ENCODE measurements around the gene LINC00237.

Gene LINC00237

GRCh38 chr20:21145424-21145823, 39.3 kb upstream of the LINC00237 start:
- TF ChIP-seq, protein P1, sequence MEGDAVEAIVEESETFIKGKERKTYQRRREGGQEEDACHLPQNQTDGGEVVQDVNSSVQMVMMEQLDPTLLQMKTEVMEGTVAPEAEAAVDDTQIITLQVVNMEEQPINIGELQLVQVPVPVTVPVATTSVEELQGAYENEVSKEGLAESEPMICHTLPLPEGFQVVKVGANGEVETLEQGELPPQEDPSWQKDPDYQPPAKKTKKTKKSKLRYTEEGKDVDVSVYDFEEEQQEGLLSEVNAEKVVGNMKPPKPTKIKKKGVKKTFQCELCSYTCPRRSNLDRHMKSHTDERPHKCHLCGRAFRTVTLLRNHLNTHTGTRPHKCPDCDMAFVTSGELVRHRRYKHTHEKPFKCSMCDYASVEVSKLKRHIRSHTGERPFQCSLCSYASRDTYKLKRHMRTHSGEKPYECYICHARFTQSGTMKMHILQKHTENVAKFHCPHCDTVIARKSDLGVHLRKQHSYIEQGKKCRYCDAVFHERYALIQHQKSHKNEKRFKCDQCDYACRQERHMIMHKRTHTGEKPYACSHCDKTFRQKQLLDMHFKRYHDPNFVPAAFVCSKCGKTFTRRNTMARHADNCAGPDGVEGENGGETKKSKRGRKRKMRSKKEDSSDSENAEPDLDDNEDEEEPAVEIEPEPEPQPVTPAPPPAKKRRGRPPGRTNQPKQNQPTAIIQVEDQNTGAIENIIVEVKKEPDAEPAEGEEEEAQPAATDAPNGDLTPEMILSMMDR (IDR thresholded peaks at IDR 0.05; ENCODE audit: insufficient read depth, low read depth, low read length, missing control alignments): no peak
- no peak overlapping the region for H3K4me3 ChIP-seq (ENCODE audit: low read depth, low read length)
- DNase-seq (ENCODE audit: low read depth): no peak

- no peak for DNase-seq (ENCODE audit: low read depth)
- no peak overlapping the region for H3K4me3 ChIP-seq (ENCODE audit: low read depth, low read length)
- TF ChIP-seq, protein P1 (IDR thresholded peaks at IDR 0.05; ENCODE audit: insufficient read depth, low read depth, low read length, missing control alignments): no peak
Measured at GRCh38 chr20:21143194-21143890, 37.2 kb upstream of the LINC00237 start.

- DNase-seq (ENCODE audit: low read depth): no peak
- H3K4me3 ChIP-seq (ENCODE audit: low read depth, low read length): no peak overlapping the region
- TF ChIP-seq, protein P1 (IDR thresholded peaks at IDR 0.05; ENCODE audit: insufficient read depth, low read depth, low read length, missing control alignments): no peak
Measured at GRCh38 chr20:21141825-21142224, 35.7 kb upstream of the LINC00237 start.

GRCh38 chr20:21139881-21140566, 33.9 kb upstream of the LINC00237 start:
- TF ChIP-seq, protein P1 (IDR thresholded peaks at IDR 0.05; ENCODE audit: insufficient read depth, low read depth, low read length, missing control alignments): no peak
- no peak for DNase-seq (ENCODE audit: low read depth)
- no peak overlapping the region for H3K4me3 ChIP-seq (ENCODE audit: low read depth, low read length)

- TF ChIP-seq, protein P1 (IDR thresholded peaks at IDR 0.05; ENCODE audit: insufficient read depth, low read depth, low read length, missing control alignments): no peak
- H3K4me3 ChIP-seq (ENCODE audit: low read depth, low read length): no peak overlapping the region
- no peak for DNase-seq (ENCODE audit: low read depth)
Measured at GRCh38 chr20:21137078-21137477, 30.9 kb upstream of the LINC00237 start.

DNA sequence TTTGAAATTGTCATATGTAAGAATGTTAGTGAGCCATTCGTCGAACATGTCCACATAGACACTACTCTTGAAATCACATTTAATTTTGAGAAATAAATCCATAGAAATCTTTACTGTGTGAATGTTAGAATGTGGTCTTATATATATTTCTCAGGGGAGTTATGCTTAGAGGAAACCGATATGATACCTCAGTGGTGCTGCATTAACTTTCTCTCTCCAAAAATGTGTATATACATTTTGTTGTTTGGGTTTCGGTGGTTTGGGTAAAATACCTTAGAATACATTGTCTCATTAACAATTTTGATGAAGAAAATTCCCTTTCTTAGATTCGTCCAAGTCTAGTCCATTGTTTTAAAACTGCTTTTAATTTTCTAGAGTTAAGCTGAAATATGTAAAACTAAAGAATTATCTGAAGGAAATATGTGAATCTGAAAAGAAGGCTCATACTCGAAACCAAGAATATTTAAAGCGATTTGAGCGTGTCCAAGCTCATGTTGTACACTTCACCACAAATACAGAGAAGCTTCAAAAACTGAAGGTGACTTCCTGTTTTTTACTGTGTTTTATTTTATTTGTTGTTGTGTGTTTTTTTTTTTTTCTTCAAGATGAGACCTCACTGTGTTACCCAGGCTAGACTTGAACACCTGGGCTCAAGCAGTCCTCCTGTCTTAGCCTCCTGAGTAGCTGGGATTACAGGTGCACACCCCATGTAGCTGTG, 30.0 kb upstream of the LINC00237 start:
- TF ChIP-seq, protein P1 (IDR thresholded peaks at IDR 0.05; ENCODE audit: insufficient read depth, low read depth, low read length, missing control alignments): no peak
- no peak for DNase-seq (ENCODE audit: low read depth)
- H3K4me3 ChIP-seq (ENCODE audit: low read depth, low read length): no peak overlapping the region

Measured in GM12865 (cell line).